Measurements from ENCODE around the gene SH3PXD2A.

SH3PXD2A gene

GRCh38 chr10:103554488-103555324 lies 300.7 kb downstream of the SH3PXD2A start:
- no peak for DNase-seq (ENCODE audit: insufficient read length)
- TF ChIP-seq POLR2AphosphoS5 (IDR thresholded peaks at IDR 0.05; ENCODE audit: low read depth, low read length) (no peak), TAF1 (IDR thresholded peaks at IDR 0.05; ENCODE audit: borderline replicate concordance, low read depth, low read length) (no peak), POLR2A (IDR thresholded peaks at IDR 0.05; ENCODE audit: low read depth, low read length) (no peak)
- no peak for FAIRE-seq

- TF ChIP-seq TAF1 (IDR thresholded peaks at IDR 0.05; ENCODE audit: borderline replicate concordance, low read depth, low read length), result no peak
- TF ChIP-seq POLR2A (IDR thresholded peaks at IDR 0.05; ENCODE audit: low read depth, low read length), result no peak
- TF ChIP-seq POLR2AphosphoS5 (IDR thresholded peaks at IDR 0.05; ENCODE audit: low read depth, low read length), result no peak
- DNase-seq (ENCODE audit: insufficient read length), result no peak
- FAIRE-seq, result no peak
These were observed 301.5 kb downstream of the SH3PXD2A start for GRCh38 chr10:103553743-103554487.

- DNase-seq (ENCODE audit: insufficient read length) (no peak), FAIRE-seq (no peak)
These were observed 302.3 kb downstream of the SH3PXD2A start for GRCh38 chr10:103552856-103553742.

DNA sequence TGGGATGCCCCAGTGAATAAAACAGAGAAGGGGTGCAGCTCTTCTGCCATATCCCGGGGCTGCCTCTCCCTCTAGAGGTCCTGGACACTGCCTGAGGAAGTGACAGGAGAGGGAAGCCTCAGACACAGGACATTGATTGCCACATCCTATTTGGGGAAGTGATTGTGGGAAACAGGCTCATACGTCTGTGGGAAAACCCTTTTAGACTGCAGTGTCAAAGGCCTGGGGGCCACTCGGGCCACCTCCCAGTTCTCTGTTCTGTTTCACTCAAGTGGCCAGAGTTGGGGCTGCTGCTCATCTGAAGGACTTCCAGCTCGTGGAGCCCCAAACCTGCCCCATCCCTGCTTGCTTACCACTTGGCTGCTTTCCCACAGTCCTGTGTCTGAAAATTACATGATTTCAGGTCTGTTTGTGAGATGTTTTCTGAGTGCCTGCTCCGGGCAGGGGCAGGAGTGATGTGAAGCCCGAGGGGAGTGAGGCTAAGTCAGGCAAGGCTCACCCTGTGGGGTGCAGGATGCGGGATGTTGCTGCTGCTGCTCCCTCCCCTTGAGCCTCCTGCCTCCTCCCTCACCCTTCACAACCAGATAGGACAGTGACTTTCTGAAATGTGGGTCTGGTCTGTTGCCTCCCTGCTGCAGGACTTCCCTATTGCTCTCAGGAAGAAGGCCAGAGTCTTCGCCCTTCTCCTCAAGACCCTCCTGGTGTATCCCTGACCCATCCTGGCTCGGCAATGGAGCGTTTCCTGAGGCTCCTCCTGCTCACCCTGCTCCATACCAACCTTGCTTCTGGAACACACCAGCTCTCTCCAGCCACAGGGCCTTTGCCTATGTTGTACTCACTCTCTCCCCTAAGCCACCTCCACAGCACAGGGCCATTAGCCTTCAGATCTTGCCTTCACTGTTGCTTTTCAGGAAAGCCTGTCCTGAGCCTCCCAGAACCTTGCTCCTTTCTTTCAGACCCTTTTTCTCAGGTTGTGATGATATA lies 303.5 kb downstream of the SH3PXD2A start:
- DNase-seq (ENCODE audit: insufficient read length) (no peak), FAIRE-seq (no peak)
- TF ChIP-seq POLR2A (IDR thresholded peaks at IDR 0.05; ENCODE audit: low read depth, low read length) (no peak), POLR2AphosphoS5 (IDR thresholded peaks at IDR 0.05; ENCODE audit: low read depth, low read length) (no peak), TAF1 (IDR thresholded peaks at IDR 0.05; ENCODE audit: borderline replicate concordance, low read depth, low read length) (no peak)

More at GRCh38 chr10:103552856-103553742, 302.3 kb downstream of the SH3PXD2A start:
- no peak for TF ChIP-seq TAF1 (IDR thresholded peaks at IDR 0.05; ENCODE audit: borderline replicate concordance, low read depth, low read length)
- TF ChIP-seq POLR2A (IDR thresholded peaks at IDR 0.05; ENCODE audit: low read depth, low read length), result no peak

GRCh38 chr10:103550229-103550628 lies 305.1 kb downstream of the SH3PXD2A start:
- TF ChIP-seq TAF1 (IDR thresholded peaks at IDR 0.05; ENCODE audit: borderline replicate concordance, low read depth, low read length), result no peak
- TF ChIP-seq POLR2AphosphoS5 (IDR thresholded peaks at IDR 0.05; ENCODE audit: low read depth, low read length), result no peak
- no peak for TF ChIP-seq POLR2A (IDR thresholded peaks at IDR 0.05; ENCODE audit: low read depth, low read length)
- DNase-seq (ENCODE audit: insufficient read length), result peak; percentile 0
- FAIRE-seq, result no peak

DNA sequence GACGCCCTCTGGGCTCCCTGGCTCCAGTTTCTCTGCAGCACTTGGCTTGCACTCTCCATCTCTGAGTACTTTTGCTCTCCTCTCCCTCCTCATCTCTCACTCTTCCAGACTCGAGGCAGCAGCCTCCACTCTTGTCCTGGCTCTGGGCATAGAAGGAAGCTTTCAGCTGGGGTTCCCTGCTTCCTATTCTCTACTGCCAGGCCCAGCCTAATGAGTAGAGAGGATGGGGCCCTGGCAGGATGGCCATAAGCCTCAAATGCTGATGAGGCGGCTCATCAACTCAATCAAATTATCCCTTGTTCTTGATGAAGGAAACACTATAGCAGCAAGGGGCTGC lies 306.1 kb downstream of the SH3PXD2A start:
- no peak for FAIRE-seq
- TF ChIP-seq POLR2A (IDR thresholded peaks at IDR 0.05; ENCODE audit: low read depth, low read length) (no peak), POLR2AphosphoS5 (IDR thresholded peaks at IDR 0.05; ENCODE audit: low read depth, low read length) (no peak), TAF1 (IDR thresholded peaks at IDR 0.05; ENCODE audit: borderline replicate concordance, low read depth, low read length) (no peak)
- no peak for DNase-seq (ENCODE audit: insufficient read length)

- TF ChIP-seq TAF1 (IDR thresholded peaks at IDR 0.05; ENCODE audit: borderline replicate concordance, low read depth, low read length) (no peak), POLR2A (IDR thresholded peaks at IDR 0.05; ENCODE audit: low read depth, low read length) (no peak), POLR2AphosphoS5 (IDR thresholded peaks at IDR 0.05; ENCODE audit: low read depth, low read length) (no peak)
- DNase-seq (ENCODE audit: insufficient read length) (no peak), FAIRE-seq (no peak)
These were observed 306.6 kb downstream of the SH3PXD2A start for GRCh38 chr10:103548581-103549348.

GRCh38 chr10:103548006-103548405 lies 307.4 kb downstream of the SH3PXD2A start:
- TF ChIP-seq POLR2AphosphoS5 (IDR thresholded peaks at IDR 0.05; ENCODE audit: low read depth, low read length) (no peak), TAF1 (IDR thresholded peaks at IDR 0.05; ENCODE audit: borderline replicate concordance, low read depth, low read length) (no peak), POLR2A (IDR thresholded peaks at IDR 0.05; ENCODE audit: low read depth, low read length) (no peak)
- DNase-seq (ENCODE audit: insufficient read length) (no peak), FAIRE-seq (no peak)

- TF ChIP-seq POLR2A (IDR thresholded peaks at IDR 0.05; ENCODE audit: low read depth, low read length) (no peak), POLR2AphosphoS5 (IDR thresholded peaks at IDR 0.05; ENCODE audit: low read depth, low read length) (no peak), TAF1 (IDR thresholded peaks at IDR 0.05; ENCODE audit: borderline replicate concordance, low read depth, low read length) (no peak)
- FAIRE-seq, result no peak
- no peak for DNase-seq (ENCODE audit: insufficient read length)
These were observed 307.9 kb downstream of the SH3PXD2A start for GRCh38 chr10:103547391-103547946.
